ENCODE results near the gene SEMA3B. TPM values are rescaled to one million over a fixed set of nuclear protein-coding genes. Genes with fewer than 3 reads are reported as not detected.

SEMA3B gene
- total RNA-seq = 0.65 and 1.1 TPM in 2 replicates

DNA sequence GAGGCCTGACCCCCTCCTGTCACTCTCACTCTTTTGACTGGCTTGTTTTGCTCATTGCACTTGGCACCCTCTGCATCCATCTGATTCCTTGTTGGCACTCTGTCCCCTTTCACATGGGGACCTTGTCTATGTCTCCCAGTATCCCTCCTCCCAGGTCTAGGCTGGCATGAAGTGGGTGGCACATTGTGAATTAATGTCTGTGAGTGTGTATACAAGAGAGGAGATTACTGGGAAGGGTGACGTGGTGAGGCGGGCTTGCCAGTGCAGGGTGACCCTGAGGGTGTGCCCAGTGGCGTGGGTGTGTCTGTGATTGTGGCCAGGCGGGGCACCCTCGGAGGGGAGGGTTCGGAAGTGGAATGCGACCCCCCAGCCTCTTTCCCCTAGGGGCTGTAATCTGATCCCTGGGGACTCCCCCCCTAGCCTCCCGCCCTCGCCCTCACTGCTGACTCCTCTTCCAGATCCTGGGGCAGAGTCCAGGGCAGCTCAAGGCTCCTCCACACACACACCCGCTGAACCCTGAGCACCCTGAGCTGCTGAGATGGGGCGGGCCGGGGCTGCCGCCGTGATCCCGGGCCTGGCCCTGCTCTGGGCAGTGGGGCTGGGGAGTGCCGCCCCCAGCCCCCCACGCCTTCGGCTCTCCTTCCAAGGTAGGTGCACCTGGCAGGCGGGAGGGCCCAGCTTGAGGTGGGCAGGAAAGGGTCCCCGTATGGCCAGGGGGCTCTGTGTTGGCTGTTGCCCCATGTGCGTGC, at the start of gene SEMA3B:
Gene SEMA3B, plus strand, starts transcription at position 445 of the 749 bp plus-strand sequence. Its CDS starts 94 bp downstream, at position 539.

DNA sequence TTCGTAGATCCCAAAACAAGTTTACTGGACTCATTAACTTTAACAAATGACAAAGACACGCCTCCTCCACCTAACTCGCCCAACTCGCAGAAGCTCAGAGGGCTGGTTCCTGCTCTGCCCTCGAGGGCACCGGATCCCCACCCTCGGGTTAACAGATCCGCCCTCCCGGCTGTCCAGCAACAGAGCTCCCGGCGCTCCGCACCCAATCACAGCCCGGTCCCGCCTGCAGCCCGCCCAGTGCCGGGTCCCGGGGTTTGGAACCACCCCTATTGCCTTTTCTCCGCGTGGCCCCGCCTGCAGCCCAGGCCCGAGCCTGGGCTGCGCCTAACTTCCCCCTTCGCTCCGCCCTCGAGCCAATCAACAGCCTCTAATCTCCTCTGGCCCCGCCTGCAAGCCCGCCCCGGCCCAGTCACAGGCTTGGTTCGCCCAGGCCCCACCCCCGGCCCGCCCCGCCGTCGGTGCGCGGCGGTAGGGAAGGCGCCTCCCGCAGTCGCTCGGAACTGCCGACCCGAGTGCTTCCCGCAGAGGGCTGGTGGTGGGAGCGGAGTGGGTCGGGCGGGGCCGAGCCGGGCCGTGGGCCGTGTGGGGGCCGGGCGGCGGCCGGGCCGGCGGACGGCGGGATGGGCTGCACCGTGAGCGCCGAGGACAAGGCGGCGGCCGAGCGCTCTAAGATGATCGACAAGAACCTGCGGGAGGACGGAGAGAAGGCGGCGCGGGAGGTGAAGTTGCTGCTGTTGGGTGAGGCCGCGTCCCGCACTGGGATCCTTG, 33.0 kb upstream of the SEMA3B start, which contains the start of gene GNAI2:
Gene GNAI2, plus strand, starts transcription at position 489 of the 768 bp plus-strand sequence. Its CDS starts 132 bp downstream, at position 621.

DNA sequence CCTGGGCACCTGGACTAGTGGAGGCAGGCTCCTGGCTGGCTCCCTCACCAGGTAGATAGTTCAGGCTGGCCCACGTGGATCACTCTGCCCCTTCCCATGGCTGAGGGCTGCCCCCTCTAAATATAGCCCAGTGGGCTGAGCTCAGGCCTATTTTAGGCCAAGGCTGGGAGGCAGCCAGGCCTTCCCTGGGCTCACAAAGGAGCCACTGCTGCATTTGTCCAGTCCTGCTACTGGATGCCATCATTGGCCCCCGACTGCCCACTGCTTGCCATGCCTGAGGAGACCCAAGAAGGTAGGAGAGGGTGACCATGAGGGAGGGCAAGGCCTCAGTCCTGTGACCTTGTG, 9.9 kb downstream of the SEMA3B start, which contains the start of gene LSMEM2:
Gene LSMEM2, plus strand, starts transcription at position 208 of the 345 bp plus-strand sequence. Its CDS starts 27 bp downstream, at position 235.

DNA sequence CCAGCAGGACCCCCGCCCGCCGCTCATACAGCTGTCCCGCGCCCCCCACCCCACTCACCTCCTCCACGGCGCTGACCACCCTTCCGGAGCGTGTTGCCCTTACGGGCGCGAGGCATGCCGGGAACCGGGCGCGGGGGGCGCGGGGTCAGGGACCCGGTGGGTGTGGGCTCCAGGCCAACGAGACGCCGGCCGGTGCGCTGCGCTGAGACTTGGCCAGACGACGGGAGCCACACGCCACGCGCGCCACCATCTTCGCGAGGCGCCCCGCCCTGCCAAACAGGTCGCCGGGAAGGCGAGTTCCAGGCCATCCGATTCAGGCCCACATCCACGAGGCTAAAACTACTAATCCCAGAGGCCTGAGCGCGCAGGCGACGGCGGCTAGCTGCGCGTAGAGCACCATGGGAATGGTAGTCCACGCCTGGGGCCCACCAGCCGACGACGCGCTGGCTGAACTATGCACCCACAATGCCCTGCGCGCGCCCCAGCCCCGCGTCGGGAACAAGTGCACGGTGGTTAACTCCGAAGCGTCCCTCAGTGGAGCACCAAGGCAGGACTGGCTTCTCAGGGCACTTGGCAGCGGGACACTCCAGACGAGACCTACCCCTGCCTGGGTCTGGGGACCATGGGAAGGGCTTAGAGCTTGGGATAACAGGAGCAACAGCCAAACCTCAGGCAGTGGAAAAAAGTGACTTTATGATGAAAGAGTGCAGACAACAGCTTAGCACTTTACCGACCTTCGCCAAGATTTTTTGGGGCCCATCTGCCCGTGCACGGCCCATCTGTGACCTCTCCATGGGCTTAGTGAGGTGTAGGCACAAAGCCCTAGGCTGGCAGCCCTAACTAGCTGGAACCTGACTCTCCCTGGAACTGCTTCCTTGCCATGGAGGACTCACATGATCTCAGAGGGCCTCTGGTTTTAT, 23.5 kb downstream of the SEMA3B start, which contains the start of gene IFRD2:
Gene IFRD2, minus strand, starts transcription at position 271 of the 920 bp plus-strand sequence. Its CDS starts 155 bp downstream, at position 116.

DNA sequence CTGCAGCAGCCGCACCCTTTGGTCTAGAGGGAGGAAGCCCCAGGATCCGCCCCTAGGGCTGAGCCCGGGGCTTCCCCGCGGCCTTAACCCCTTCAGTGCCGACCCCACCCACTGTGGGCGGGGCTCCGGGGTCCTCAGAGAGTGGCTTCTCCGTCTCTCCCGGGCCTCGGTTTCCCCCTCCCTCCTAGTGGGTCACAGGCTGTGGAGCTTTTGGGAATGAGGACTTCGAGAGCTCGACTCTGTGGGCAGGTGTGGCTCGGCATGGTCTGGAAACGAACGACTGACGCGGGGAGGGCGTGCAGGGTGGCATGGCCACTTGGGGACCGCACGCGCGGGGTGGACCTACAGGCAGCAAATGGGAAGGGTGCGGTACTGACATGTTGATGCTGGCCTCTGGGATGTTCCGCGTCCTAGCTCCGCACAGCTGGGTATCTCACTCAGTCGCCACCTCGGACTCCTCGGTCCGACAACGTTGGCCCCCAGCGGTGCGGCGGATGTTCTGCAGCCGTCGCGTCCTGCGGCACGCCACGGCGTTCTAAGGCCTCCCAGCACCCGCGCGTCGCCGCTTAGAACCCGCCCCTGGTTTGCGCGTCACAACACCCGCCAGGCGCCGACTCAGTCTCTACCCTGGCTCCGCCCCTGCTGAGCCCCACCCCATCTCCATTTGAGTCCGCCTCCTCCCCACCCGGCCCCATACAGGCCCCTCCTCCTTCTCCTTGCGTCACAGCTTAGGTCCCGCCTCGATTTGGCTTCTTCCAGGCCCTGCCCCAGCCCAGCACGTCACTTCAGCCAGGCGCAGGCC, 30.1 kb downstream of the SEMA3B start, which contains the start of the genes HYAL3 and NAA80:
Gene HYAL3, minus strand, starts transcription at position 570 of the 802 bp plus-strand sequence. CDS start 3,803 bp downstream, outside the sequence.
Gene NAA80, minus strand, starts transcription at position 570 of the 802 bp plus-strand sequence. CDS start 1,942 bp downstream, outside the sequence.

DNA sequence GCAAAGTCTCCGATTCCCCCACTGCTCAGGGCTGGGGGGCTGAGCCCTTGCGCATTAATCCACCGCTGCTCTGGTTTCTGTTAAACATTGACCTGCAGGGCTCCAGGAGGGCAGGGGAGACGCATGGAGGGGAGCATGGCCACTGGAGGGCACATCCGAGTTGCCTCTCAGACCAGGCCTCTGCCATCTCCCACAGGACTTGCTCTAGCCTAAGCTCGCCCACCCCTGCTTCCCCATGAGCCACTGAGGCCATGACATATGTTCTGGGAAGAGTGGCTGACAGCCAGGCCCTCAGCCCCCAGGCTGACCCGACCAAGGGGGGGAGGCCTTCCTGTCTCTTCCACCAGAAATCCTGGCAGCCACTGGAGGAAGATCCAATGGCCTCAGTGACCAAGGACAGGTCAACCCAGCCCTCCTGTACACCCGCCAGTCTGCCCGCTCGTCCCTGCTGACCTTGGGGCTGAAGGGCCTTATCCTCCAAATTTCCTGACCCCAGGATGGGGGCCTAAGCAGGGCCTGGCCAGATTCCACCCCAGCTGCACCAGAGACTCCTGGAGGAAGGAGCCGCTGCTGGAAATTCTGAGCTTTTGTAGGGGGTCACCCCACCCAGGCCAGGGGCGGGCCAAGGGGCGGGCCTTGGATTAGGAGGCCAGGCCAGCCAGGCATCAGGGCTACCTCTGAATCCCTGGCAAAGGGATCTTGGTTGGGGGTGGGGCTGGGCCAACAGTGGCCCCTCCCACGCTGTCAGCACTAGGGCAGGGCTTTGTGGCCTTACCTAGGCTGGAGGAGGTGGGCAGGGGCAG, 34.3 kb downstream of the SEMA3B start, which contains the start of gene HYAL1:
Gene HYAL1, minus strand, starts transcription at position 562 of the 803 bp plus-strand sequence. CDS start 618 bp downstream, outside the sequence.

DNA sequence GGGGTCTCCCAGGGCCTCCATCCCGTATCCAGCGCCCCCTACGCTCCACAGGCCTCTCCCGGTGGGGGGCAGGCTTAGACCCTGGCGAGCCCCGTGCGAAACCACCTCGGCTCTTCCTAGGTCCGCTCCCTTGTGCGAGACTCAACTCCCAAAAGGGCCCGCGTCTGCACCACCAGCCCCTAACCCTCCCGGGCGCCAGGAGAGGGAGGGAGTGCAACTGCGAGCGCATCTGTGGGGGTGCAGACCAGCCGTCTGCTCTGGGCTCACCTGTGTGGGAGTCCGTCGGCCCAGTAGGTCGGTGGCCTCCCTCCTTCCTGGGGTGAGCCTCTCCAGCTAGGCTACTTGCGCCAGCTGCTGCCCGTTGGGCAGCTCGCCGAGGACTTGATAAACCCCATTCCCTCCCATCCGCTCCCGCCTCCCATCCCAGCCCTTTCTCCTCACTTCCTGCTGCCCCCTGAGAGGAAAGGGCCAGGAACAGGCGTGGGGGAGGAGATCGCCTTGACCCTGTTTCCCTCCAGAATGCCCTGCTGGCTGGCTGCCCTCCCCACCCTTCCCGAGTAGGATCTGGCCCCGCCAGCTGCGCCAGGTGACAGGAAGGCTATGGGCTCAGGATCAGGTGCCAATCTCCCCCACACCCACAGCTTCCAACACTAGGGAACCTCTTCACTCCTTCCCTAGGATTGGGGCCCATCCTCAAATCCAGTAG, 53.6 kb downstream of the SEMA3B start, which contains the start of gene HYAL2:
Gene HYAL2, minus strand, starts transcription at position 360 of the 706 bp plus-strand sequence. CDS start 2,256 bp downstream, outside the sequence.

Small RNAs within 50 kb of the gene (small RNA-seq; reads per million reads assigned to genes)
- not detected for gene MIR5787

Other genes starting within 250 kb of the SEMA3B start
- 151 and 189 TPM in 2 replicates for gene RBM5, start 180.2 kb upstream of the SEMA3B start, total RNA-seq
- gene SEMA3F, start 113.8 kb upstream of the SEMA3B start, total RNA-seq = 38.3 and 76.8 TPM in 2 replicates
- gene GNAT1, start 77.5 kb upstream of the SEMA3B start, total RNA-seq = not detected in 2 replicates
- not detected in 2 replicates for gene SLC38A3, start 63.9 kb upstream of the SEMA3B start, total RNA-seq
- gene GNAI2, start 32.9 kb upstream of the SEMA3B start, total RNA-seq = 732 and 810 TPM in 2 replicates
- not detected in 2 replicates for gene LSMEM2, start 9.9 kb downstream of the SEMA3B start, total RNA-seq
- gene IFRD2, start 23.3 kb downstream of the SEMA3B start, total RNA-seq = 127 TPM in 2 replicates
- gene HYAL3, start 30.3 kb downstream of the SEMA3B start, total RNA-seq = 11.0 and 11.8 TPM in 2 replicates
- 10.8 and 11.1 TPM in 2 replicates for gene NAA80, start 30.3 kb downstream of the SEMA3B start, total RNA-seq
- 2.8 and 3.9 TPM in 2 replicates for gene HYAL1, start 34.4 kb downstream of the SEMA3B start, total RNA-seq
- 582 and 661 TPM in 2 replicates for gene HYAL2, start 53.6 kb downstream of the SEMA3B start, total RNA-seq
- 37.2 and 46.3 TPM in 2 replicates for gene TUSC2, start 59.1 kb downstream of the SEMA3B start, total RNA-seq
- 12.7 and 15.1 TPM in 2 replicates for gene RASSF1, start 71.7 kb downstream of the SEMA3B start, total RNA-seq
- gene ZMYND10, start 76.6 kb downstream of the SEMA3B start, total RNA-seq = 0.19 TPM in 1 of 2 replicates, not detected in the other
- 16.6 and 21.9 TPM in 2 replicates for gene NPRL2, start 81.6 kb downstream of the SEMA3B start, total RNA-seq
- 11.1 and 12.4 TPM in 2 replicates for gene CYB561D2, start 81.7 kb downstream of the SEMA3B start, total RNA-seq
- gene TMEM115, start 90.4 kb downstream of the SEMA3B start, total RNA-seq = 63.0 and 73.2 TPM in 2 replicates
- gene CACNA2D2, start 234.5 kb downstream of the SEMA3B start, total RNA-seq = under 0.01 TPM in 1 of 2 replicates, not detected in the other